Testis (tissue), 2 donors: ENCODE measurements around the gene ACSS3.
"Not testable (repeated sequence)": the region's sequence is repeated elsewhere in the genome, so short reads cannot be mapped to it uniquely, and the experiment has no call there.

Experiments used
- POLR2A ChIP-seq: fragments of 450-650 bp; IDR thresholded peaks from one replicate; pipeline ENCODE4 v1.6.1; 2017; ENCODE audit warnings: antibody characterized with exemption, mild to moderate bottlenecking, moderate library complexity
- TF ChIP-seq, protein P1 (sequence below), 3 experiments: fragments of 450-650 bp in 2 of 3; fragments of 200-600 bp in 1 of 3; sonication (generic) in 1 of 3; IDR thresholded peaks; one replicate each; pipeline ENCODE4 v1.5.1; 2016 to 2019; ENCODE audit warnings: antibody characterized with exemption in 3 of 3, mild to moderate bottlenecking in 2 of 3, moderate library complexity in 1 of 3

DNA sequence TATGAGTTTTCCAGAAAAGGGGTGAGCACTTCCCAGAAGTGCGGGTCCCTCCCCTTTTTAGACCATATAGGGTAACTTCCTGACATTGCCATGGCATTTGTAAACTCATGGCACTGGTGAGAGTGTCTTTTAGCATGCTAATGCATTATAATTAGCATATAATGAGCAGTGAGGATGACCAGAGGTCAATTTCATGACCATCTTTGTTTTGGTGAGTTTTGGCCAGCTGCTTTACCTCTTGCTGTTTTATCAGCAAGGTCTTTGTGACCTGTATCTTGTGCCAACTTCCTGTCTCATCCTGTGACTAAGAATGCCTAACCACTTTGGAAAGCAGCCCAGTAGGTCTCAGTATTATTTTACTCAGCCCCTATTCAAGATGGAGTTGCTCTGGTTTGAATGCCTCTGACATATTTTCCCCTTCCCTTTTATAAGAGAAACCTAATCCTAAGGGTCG lies 131.9 kb downstream of the ACSS3 start:
- TF ChIP-seq, protein P1, sequence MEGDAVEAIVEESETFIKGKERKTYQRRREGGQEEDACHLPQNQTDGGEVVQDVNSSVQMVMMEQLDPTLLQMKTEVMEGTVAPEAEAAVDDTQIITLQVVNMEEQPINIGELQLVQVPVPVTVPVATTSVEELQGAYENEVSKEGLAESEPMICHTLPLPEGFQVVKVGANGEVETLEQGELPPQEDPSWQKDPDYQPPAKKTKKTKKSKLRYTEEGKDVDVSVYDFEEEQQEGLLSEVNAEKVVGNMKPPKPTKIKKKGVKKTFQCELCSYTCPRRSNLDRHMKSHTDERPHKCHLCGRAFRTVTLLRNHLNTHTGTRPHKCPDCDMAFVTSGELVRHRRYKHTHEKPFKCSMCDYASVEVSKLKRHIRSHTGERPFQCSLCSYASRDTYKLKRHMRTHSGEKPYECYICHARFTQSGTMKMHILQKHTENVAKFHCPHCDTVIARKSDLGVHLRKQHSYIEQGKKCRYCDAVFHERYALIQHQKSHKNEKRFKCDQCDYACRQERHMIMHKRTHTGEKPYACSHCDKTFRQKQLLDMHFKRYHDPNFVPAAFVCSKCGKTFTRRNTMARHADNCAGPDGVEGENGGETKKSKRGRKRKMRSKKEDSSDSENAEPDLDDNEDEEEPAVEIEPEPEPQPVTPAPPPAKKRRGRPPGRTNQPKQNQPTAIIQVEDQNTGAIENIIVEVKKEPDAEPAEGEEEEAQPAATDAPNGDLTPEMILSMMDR (IDR thresholded peaks at IDR 0.05): not testable (repeated sequence)
- TF ChIP-seq POLR2A: not testable (repeated sequence)
